KMS-11 (cell line): Measurements from ENCODE around the gene DTD1.

Experiments
- H2AFZ ChIP-seq: fragments of 200-600 bp; sonication (generic); 2 replicates; pipeline ENCODE4 v1.6.1; 2016; ENCODE audit warnings: antibody characterized with exemption, mixed run types, low read depth
- H3K27ac ChIP-seq: fragments of 200-600 bp; sonication (generic); 2 replicates; pipeline ENCODE4 v1.6.1; 2016; ENCODE audit warnings: mild to moderate bottlenecking, mixed run types
- H3K27me3 ChIP-seq: fragments of 200-600 bp; sonication (generic); 2 replicates; pipeline ENCODE4 v1.6.1; 2017; ENCODE audit warnings: mild to moderate bottlenecking, low read depth, mixed run types, moderate library complexity; ENCODE audit not compliant: insufficient read depth
- H3K36me3 ChIP-seq: fragments of 200-600 bp; sonication (generic); 2 replicates; pipeline ENCODE4 v1.6.1; 2017; ENCODE audit warnings: mild to moderate bottlenecking, mixed run types; ENCODE audit not compliant: insufficient read depth
- H3K4me1 ChIP-seq: fragments of 200-600 bp; sonication (generic); 2 replicates; pipeline ENCODE4 v1.6.1; 2016; ENCODE audit warnings: mild to moderate bottlenecking, low read depth, mixed run types; ENCODE audit not compliant: poor library complexity, severe bottlenecking
- H3K4me2 ChIP-seq: fragments of 200-600 bp; sonication (generic); 2 replicates; pipeline ENCODE4 v1.7.0; 2016; ENCODE audit warnings: mild to moderate bottlenecking, mixed run types
- H3K4me3 ChIP-seq: fragments of 200-600 bp; sonication (generic); IDR thresholded peaks from 2 replicates; pipeline ENCODE4 v1.6.1; 2017; ENCODE audit warnings: low read depth, low read length, mixed read lengths; ENCODE audit not compliant: insufficient read depth
- H3K79me2 ChIP-seq: fragments of 200-600 bp; sonication (generic); 2 replicates; pipeline ENCODE4 v1.6.1; 2016; ENCODE audit warnings: low read depth, mixed run types; ENCODE audit not compliant: insufficient read depth
- H3K9ac ChIP-seq: fragments of 200-600 bp; sonication (generic); 2 replicates; pipeline ENCODE4 v1.6.1; 2016; ENCODE audit warnings: mild to moderate bottlenecking, mixed run types
- H4K20me1 ChIP-seq: fragments of 200-600 bp; sonication (generic); 2 replicates; pipeline ENCODE4 v1.6.1; 2016; ENCODE audit warnings: mild to moderate bottlenecking, mixed run types; ENCODE audit not compliant: insufficient read depth
- CTCF ChIP-seq: fragments of 200-600 bp; sonication (generic); conservative IDR thresholded peaks from 2 replicates; pipeline ENCODE4 v1.6.1; 2017; ENCODE audit warnings: low read depth, mild to moderate bottlenecking, antibody characterized with exemption, low read length, moderate library complexity, mixed read lengths

The DTD1 gene

GRCh38 chr20:18718129-18718528 is 130.3 kb downstream of the DTD1 start:
- no peaks in the 10 kb centered on the region for H3K79me2 ChIP-seq
- H3K27me3 ChIP-seq, result no peaks in the 10 kb centered on the region
- H3K9ac ChIP-seq, result no peak overlapping the region
- H3K4me2 ChIP-seq, result no peak overlapping the region
- H3K36me3 ChIP-seq, result no peaks in the 10 kb centered on the region
- no peak overlapping the region for H3K27ac ChIP-seq
- TF ChIP-seq CTCF, result no peak
- no peaks in the 10 kb centered on the region for H4K20me1 ChIP-seq
- H2AFZ ChIP-seq, result no peak overlapping the region
- H3K4me3 ChIP-seq, result no peak overlapping the region
- no peaks in the 10 kb centered on the region for H3K4me1 ChIP-seq

- Histone ChIP-seq H3K4me1 (no peaks in the 10 kb centered on the region), H3K9ac (no peak overlapping the region), H3K36me3 (no peaks in the 10 kb centered on the region), H3K4me2 (no peak overlapping the region), H3K27me3 (no peaks in the 10 kb centered on the region), H3K27ac (no peak overlapping the region), H3K4me3 (no peak overlapping the region), H3K79me2 (no peaks in the 10 kb centered on the region), H4K20me1 (no peaks in the 10 kb centered on the region), H2AFZ (no peak overlapping the region)
- no peak for TF ChIP-seq CTCF
Observed at GRCh38 chr20:18719426-18719825, 131.6 kb downstream of the DTD1 start.

- no peaks in the 10 kb centered on the region for H3K4me1 ChIP-seq
- H3K27ac ChIP-seq, result no peak overlapping the region
- H3K4me2 ChIP-seq, result no peak overlapping the region
- H3K79me2 ChIP-seq, result no peaks in the 10 kb centered on the region
- no peaks in the 10 kb centered on the region for H3K27me3 ChIP-seq
- no peak for TF ChIP-seq CTCF
- H4K20me1 ChIP-seq, result no peaks in the 10 kb centered on the region
- no peak overlapping the region for H2AFZ ChIP-seq
- no peaks in the 10 kb centered on the region for H3K36me3 ChIP-seq
- H3K9ac ChIP-seq, result no peak overlapping the region
- H3K4me3 ChIP-seq, result no peak overlapping the region
Observed at GRCh38 chr20:18721551-18722115, 133.8 kb downstream of the DTD1 start.

GRCh38 chr20:18722371-18722770 is 134.5 kb downstream of the DTD1 start:
- Histone ChIP-seq H3K36me3 (no peaks in the 10 kb centered on the region), H3K4me3 (no peak overlapping the region), H3K4me1 (no peaks in the 10 kb centered on the region), H3K79me2 (no peaks in the 10 kb centered on the region), H3K27ac (no peak overlapping the region), H2AFZ (no peak overlapping the region), H4K20me1 (no peaks in the 10 kb centered on the region), H3K9ac (no peak overlapping the region), H3K4me2 (no peak overlapping the region), H3K27me3 (no peaks in the 10 kb centered on the region)
- TF ChIP-seq CTCF, result no peak
